C4-2B (cell line): ENCODE measurements around the gene PRDM5.
A peak's percentile ranks its signal among the peaks of the same experiment; 100 is the strongest.

Experiments
- H3K27ac ChIP-seq: fragments of 450-650 bp; 2 replicates; pipeline ENCODE4 v1.5.1; 2017
- CTCF ChIP-seq: fragments of 450-650 bp; conservative IDR thresholded peaks from 2 replicates; pipeline ENCODE4 v1.5.1; 2017; ENCODE audit warnings: mild to moderate bottlenecking
- ZFX ChIP-seq: fragments of 450-650 bp; IDR thresholded peaks from 2 replicates; pipeline ENCODE4 v1.6.1; 2017

Gene PRDM5

GRCh38 chr4:120771907-120772306 lies 150.6 kb downstream of the PRDM5 start:
- H3K27ac ChIP-seq, result no peak overlapping the region
- TF ChIP-seq CTCF, result peak; percentile 18; the same call in 1 of the 2 replicates
- TF ChIP-seq ZFX, result no peak

DNA sequence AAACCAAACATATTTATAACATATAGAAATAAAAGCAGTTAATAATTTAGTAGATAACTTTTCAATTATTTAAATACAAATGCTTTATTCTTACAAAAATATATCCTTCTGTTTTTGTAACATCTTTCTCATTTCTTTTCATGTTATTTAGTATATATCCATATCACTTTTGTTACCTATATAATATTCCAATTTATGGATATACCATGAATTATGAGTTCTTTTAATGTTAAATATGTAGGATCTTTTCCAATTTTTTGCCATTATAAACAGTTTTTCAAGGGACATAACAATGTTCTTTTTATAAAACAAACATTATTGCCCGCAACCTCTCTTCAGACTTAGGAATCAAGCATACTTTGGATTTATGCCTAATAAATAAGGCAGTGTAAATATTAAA lies 151.6 kb downstream of the PRDM5 start:
- TF ChIP-seq ZFX, result no peak
- no peak for TF ChIP-seq CTCF

DNA sequence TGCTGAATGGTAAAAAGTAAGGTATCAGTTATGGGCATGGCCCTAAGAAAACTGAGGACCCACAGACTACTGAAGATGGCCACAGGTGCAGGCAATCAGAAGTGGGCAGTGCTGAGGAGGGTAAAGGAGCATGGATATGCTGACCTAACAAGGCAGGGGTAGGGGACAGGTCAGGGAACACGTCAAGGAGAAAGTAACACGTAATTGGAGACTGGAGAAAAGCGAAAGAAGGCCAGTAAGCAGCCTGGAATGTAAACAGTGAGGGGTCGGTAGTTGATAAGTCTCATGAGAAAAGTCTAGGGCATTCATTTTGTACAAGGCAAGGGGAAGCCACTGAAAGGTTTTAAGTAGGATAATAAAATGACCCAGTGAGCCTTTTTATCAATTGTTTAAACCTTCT lies 153.3 kb downstream of the PRDM5 start:
- TF ChIP-seq CTCF, result no peak
- TF ChIP-seq ZFX, result no peak
- H3K27ac ChIP-seq, result no peak overlapping the region

More for the DNA sequence above, 151.6 kb downstream of the PRDM5 start:
- no peak overlapping the region for H3K27ac ChIP-seq

- TF ChIP-seq CTCF (no peak), ZFX (no peak)
- H3K27ac ChIP-seq, result no peak overlapping the region
These were observed 157.3 kb downstream of the PRDM5 start for GRCh38 chr4:120765260-120765680.

- no peak overlapping the region for H3K27ac ChIP-seq
- TF ChIP-seq ZFX, result no peak
- no peak for TF ChIP-seq CTCF
These were observed 158.9 kb downstream of the PRDM5 start for GRCh38 chr4:120763650-120764049.

DNA sequence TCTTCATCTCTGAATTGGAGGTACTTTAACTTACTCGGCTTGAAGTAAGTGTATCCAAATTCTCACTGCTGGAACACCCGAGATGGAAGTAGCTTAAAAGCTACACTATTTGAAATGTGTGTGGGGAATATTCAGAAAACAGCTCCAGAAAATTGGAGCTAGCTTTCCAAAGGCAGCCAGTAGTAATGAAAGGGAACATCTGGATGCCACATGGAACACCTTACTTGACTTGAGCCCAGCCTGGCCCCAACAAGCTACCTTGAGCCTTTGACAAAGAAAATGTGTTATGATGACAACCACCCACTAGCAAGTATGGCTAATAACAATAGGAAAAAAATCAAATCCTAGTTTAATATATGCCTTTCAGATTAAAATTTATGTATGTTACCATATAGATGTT lies 161.5 kb downstream of the PRDM5 start:
- H3K27ac ChIP-seq, result no peak overlapping the region
- TF ChIP-seq CTCF (no peak), ZFX (no peak)

- H3K27ac ChIP-seq, result no peak overlapping the region
- TF ChIP-seq CTCF, result no peak
- TF ChIP-seq ZFX, result no peak
These were observed 162.5 kb downstream of the PRDM5 start for GRCh38 chr4:120760047-120760446.
